ENCODE measurements around the gene PODNL1.
A peak's percentile ranks its signal among the peaks of the same experiment; 100 is the strongest.
"Not testable (repeated sequence)": the region's sequence is repeated elsewhere in the genome, so short reads cannot be mapped to it uniquely, and the experiment has no call there.

PODNL1 gene

DNA sequence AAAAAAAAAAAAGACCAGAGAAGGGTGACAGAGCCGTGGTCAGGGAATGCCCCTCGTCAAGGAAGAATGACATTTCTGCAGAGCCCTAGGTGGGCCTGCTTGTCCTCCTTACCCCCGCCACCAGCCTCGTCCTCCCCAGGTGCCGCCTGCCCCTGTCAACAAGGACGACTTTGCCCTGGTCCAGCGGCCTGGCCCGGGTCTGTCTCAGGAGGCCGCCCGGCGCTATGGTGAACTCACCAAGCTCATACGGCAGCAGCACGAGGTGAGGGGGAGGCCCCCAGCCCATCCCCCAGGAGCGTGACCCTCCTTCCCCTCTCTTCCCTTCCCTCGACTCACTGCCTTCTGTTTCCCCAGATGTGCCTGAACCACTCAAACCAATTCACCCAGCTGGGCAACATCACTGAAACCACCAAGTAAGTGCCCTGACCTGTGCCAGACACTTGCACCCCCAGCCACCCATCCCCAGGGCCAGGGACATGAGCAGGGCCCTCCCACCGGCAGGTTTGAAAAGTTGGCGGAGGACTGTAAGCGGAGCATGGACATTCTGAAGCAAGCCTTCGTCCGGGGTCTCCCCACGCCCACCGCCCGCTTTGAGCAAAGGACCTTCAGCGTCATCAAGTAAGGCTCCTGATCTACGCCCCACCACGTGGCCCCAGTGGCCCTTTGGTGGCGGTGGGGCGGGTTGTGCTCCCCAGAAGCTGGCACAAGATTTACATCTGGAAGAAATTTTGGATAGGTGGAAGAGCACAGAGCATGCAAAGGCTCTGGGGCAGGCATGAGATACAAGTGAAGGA is 14.8 kb downstream of the PODNL1 start:
- DNase-seq, result no peak

DNA sequence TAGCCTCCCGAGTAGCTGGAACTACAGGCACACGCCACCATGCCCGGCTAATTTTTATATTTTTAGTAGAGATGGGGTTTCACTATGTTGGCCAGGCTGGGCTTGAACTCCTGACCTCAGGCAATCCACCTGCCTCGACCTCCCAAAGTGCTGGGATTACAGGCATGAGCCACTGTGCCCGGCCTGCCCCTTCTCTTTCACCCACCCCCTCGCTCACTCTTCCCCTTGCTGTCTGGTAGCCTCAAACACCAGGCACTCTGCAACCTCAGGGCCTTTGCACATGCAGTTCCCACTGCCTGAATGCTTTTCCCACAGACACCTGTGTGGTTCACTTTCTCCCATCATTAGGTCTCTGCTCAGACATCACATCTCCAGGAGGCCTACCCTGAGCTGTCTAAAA is 16.1 kb downstream of the PODNL1 start:
- DNase-seq, result not testable (repeated sequence)

DNA sequence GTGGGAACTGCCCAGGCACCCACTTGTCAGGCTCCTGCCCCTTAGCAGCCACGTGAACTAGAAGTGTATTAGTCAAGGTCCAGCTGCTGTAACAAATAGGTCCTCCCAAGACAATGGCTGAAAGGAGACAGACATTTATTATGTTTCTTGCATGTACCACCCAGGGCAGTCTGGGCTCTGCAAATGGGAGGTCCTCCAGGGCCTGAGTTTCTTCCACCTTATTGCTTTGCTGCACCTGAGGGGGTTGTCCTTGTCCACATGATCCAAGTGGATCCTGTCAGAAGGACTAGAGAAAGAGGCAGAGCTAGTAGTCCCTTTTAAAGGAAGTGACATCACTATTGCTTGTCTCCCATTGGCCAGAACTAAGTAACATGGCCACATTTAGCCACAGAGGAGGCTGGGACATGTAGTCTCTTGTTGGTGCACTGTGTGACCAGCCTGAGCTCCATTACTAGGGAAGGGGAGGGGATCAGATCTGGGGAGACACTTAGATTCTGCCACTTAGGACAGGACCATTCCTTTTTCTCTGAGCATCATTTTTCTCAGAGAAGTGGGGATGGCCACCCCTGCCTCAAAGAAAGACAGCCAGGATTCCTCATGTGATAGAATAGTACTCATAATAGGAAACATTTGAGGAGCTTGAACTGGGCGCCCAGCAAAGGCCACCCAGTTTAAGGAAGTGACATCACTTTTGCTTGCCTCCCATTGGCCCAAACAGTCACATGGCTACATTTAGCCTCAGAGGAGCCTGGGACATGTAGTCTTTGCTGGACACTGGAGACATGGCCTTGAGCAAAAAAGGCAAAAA is 17.1 kb downstream of the PODNL1 start:
- peak; percentile 30 for DNase-seq

DNA sequence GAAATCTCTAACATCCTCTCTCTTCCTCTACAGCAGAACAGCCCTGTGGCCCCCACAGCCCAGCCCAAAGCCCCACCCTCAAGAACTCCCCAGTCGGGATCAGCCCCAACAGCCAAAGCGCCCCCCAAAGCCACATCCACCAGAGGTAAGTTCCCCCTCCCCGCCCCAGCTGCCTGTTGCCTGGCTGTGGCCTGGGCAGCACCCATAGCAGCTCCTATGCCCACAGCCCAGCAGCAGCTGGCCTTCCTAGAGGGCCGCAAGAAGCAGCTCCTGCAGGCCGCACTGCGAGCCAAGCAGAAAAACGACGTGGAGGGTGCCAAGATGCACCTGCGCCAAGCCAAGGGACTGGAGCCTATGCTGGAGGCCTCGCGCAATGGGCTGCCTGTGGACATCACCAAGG is 17.7 kb downstream of the PODNL1 start:
- no peak for DNase-seq

- no peak for DNase-seq
Observed at GRCh38 chr19:13918726-13919411, 19.3 kb downstream of the PODNL1 start.

DNA sequence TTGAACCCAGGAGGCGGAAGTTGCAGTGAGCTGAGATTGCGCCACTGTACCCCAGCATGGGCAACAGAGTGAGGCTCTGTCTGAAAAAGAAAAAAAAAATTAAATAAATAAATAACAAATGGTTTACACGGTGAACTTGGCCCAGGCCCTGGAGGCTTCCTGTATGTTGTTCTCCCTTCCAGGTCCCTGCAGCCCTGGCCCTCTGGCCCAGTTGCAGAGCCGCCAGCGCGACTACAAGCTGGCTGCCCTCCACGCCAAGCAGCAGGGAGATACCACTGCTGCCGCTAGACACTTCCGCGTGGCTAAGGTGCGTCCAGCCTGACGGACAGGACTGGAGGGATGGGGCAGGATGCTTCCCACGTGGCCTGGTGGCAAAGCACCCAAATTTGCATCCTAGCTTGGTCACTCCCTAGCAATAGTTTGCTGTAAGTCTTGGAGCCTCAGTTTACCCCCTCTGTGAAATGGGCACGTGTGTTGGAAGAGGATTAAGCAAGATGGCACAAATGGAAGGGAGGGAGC is 20.3 kb downstream of the PODNL1 start:
- DNase-seq, result no peak

GRCh38 chr19:13914777-13915176 is 23.4 kb downstream of the PODNL1 start:
- no peak for DNase-seq

- DNase-seq, result no peak
Observed at GRCh38 chr19:13913352-13913751, 24.9 kb downstream of the PODNL1 start.

DNA sequence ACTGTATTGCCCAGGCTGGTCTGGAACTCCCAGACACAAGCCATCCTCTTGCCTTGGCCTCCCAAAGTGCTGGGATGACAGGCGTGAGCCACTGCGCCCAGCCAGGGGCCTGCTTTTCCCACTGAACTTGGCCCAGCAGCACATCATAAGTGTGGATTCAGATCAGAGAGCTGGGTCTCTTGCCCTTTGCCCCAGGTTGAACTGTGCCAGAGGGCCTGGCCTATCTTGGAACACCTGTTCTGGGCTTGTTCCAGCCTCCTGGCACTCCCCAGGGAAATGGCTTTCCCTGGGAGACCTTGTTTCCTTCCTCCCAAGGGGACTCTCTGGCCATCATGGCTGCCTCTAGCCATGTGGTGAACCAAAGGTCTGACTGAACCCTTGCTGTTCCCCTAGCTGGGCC is 28.8 kb downstream of the PODNL1 start:
- no peak for DNase-seq

- DNase-seq, result no peak
Observed at GRCh38 chr19:13908674-13909073, 29.5 kb downstream of the PODNL1 start.

GRCh38 chr19:13906910-13907309 is 31.3 kb downstream of the PODNL1 start:
- no peak for DNase-seq

DNA sequence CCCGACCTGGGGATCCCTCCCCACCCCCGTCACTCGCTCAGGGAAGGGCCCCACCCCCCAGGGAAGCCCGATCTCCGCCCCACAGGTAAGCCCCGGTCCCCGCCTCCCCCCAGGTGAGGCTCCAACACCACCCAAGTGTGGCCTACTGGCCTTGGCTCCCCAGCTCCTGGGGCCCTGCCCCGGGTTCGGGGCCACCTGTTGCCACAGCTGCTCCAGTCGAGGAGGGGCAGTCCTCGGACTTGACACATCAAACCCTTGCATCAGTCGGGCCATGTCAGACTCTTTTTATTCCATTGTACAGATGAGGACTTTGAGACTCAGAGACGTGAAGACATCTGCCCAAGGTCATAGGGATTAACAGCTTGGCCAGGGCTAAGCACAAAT is 31.7 kb downstream of the PODNL1 start:
- no peak for DNase-seq

GRCh38 chr19:13905634-13906520 is 32.3 kb downstream of the PODNL1 start, which contains the start of the genes BRME1 and CC2D1A:
Gene BRME1 (minus strand): TSS chr19:13906117. CDS start chr19:13904892, 1,225 bp downstream.
Gene CC2D1A (plus strand): TSS chr19:13906201. CDS start chr19:13906442, 241 bp downstream.
- DNase-seq, result peak; percentile 94

DNA sequence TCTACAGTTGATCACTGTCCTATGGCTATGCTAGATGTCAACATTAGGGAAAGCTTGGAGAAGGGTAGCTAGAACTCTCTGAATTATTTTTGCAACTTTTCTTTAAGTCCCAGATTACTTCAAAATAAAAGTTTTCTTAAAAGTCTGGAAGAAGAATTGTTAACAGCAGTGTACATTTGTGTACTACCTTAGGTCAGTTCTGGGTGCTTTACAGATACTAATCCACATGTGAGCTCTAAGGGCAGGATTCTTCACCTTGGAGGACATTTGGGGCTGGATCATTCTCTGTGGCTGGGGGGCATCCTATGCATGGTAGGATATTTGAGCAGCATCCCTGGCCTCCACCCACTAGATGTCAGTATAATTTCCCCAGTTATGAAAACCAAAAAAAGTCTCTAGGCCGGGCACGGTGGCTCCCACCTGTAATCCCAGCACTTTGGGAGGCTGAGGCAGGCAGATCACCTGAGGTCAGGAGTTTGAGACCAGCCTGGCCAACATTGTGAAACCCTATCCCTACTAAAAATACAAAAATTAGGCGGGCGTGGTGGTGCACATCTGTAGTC is 35.1 kb downstream of the PODNL1 start:
- no peak for DNase-seq

DNA sequence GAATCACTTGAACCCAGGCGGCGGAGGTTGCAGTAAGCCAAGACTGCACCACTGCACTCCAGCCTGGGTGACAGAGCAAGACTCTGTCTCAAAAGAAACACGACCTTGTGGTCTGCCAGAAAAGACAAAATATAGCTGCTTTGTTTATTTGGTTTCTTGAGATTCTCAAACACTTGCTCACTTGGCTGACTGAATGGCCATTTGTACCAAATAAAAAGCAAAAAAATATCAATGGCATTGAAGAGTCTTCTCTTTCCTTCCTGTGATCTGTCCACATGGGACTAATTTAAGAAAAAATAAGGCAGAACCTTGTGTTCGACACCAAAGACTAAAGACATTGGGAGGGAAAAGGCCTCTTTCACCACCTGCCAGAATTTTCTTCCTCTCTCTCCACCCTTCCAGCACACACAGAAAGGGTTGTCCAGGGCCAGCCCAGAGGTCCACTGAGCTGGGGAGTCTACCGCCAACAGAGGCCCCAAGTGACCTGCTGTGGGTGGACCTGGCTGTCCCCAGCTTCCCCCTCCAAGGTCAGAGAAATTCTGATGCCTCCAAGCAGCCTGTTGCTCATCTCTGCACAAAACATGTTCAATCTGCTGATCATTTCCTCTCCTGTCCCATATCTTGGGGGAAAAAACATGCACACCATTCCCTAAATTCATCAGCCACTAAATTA is 38.2 kb downstream of the PODNL1 start:
- no peak for DNase-seq

- DNase-seq, result no peak
Observed at GRCh38 chr19:13899393-13899792, 38.8 kb downstream of the PODNL1 start.

- DNase-seq, result no peak
Observed at GRCh38 chr19:13896227-13896626, 42.0 kb downstream of the PODNL1 start.

GRCh38 chr19:13894552-13894951 is 43.7 kb downstream of the PODNL1 start:
- DNase-seq, result no peak

DNA sequence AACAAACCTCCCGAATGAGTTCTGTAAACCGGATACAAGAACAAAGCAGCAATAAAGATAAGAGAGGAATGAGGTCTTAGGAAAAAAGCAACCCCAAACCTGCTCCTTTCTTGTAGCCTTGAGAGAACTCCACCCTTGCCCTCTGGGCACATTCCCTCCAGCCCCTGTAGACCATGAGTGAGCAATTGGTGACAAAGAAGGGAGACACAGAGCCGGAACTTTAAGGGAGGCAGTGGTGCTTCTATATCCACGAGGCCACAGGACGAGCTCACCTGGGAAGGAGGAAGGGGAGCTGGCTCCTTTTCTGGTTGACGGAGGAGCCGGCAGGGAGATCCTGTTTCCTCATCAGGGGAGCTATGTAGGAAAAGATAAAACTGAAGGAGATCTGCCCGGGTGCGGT is 45.3 kb downstream of the PODNL1 start:
- no peak for DNase-seq

DNA sequence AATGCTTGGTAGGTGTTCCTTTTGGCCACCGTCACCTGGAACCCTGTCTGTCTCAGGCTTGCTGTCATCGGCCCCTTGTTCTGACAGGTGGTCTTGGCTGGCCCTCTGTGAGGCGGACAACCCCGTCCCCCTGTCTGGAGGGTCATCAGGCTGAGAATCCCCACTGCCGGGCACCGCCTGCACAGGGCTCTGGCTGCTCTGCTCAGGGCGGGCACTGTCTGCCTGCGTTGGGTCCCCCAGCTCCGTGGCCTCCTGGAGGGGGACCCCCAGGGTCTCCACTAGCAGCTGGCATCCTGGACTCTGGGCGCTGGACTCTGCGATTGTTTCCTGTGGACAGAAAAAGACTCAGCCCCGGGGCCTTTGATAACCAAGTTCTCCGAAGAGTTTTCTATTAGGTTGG is 48.1 kb downstream of the PODNL1 start:
- no peak for DNase-seq

- DNase-seq, result no peak
Observed at GRCh38 chr19:13888281-13888680, 49.9 kb downstream of the PODNL1 start.

All from retina (tissue), 1 donor.